ENCODE measurements around the gene RALBP1.

DNA sequence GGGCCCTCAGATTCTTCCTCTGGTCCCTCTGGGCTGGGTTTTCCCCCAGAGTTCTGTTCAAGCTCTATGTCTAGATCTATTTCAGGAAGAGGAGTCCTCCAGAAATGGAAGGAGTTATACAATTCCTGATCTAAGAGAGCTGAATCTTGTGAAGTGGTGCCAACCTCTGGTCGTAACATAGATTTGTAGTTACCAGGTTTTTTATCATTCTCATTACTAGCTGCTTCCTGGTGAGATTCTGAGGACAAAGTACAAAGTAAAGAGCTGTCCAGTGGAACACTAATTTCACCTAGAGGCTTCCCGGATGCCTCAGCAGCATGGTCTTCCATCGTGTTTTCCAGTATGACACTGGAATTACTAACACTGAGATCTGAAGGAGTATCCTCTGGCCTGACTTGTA, 94.9 kb downstream of the RALBP1 start:
- TF ChIP-seq, protein P1, sequence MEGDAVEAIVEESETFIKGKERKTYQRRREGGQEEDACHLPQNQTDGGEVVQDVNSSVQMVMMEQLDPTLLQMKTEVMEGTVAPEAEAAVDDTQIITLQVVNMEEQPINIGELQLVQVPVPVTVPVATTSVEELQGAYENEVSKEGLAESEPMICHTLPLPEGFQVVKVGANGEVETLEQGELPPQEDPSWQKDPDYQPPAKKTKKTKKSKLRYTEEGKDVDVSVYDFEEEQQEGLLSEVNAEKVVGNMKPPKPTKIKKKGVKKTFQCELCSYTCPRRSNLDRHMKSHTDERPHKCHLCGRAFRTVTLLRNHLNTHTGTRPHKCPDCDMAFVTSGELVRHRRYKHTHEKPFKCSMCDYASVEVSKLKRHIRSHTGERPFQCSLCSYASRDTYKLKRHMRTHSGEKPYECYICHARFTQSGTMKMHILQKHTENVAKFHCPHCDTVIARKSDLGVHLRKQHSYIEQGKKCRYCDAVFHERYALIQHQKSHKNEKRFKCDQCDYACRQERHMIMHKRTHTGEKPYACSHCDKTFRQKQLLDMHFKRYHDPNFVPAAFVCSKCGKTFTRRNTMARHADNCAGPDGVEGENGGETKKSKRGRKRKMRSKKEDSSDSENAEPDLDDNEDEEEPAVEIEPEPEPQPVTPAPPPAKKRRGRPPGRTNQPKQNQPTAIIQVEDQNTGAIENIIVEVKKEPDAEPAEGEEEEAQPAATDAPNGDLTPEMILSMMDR (IDR thresholded peaks at IDR 0.05) = no peak
- TF ChIP-seq POLR2A (IDR thresholded peaks at IDR 0.05) = no peak

Data from adrenal gland (tissue), 5 donors.